K562 (cell line): ENCODE measurements around the gene RPS28. TPM values are rescaled to one million over a fixed set of nuclear protein-coding genes. Genes with fewer than 3 reads are reported as not detected.

Experiments used
- ATAC-seq: fragments of 200-7000 bp; cut with Tn5 transposase; 3 replicates; pipeline ENCODE4 v1.9.1; 2020; ENCODE audit warnings: moderate library complexity
- BruUV-seq: library from RNA; stranded (reverse); fragments of 400-500 nt; replicated peaks from 2 replicates; lab custom pipeline; 2021; lab: Mats Ljungman, UMichigan
- CTCF ChIA-PET: fragments of 300-600 bp; formaldehyde crosslinking; extraction: SDS; loops from one replicate; lab custom pipeline; 2021; ENCODE audit warnings: low intra/inter-chr PET ratio; lab: Yijun Ruan, JAX
- POLR2A ChIA-PET: fragments of 300-600, 350-650 bp; sonication (Branson Sonifier 250); formaldehyde crosslinking; extraction: SDS; loops from one replicate; lab custom pipeline; 2021; ENCODE audit warnings: antibody characterized with exemption, inconsistent platforms; lab: Yijun Ruan, JAX
- DNase-seq, 4 experiments: peaks; one replicate each; pipeline versions ENCODE4 v3.0.0 to v3.0.0-alpha.2; 2011 to 2018; ENCODE audit warnings: low spot score in 3 of 4, mixed read lengths in 3 of 4; ENCODE audit errors: extremely low read depth in 1 of 4
- FAIRE-seq: peaks from 2 replicates; lab custom pipeline; 2011; peaks lifted over from hg19 to GRCh38; lab: Jason Lieb, UNC
- H2AFZ ChIP-seq: 2 replicates; pipeline ENCODE4 v1.6.0; 2011; ENCODE audit warnings: low read depth, low read length, control low read depth, inconsistent platforms
- H3K27ac ChIP-seq: fragments of 200-600 bp; 3 replicates; pipeline ENCODE4 v1.8.0; 2011; ENCODE audit warnings: low read depth, mild to moderate bottlenecking, control low read depth, inconsistent platforms, low read length, moderate library complexity, mixed read lengths; ENCODE audit errors: extremely low read depth
- H3K27me3 ChIP-seq, 2 experiments: fragments of 300-600 bp in 1 of 2; 2 replicates in 1 of 2; 3 replicates in 1 of 2; pipeline versions ENCODE4 v1.6.0 to v1.8.0; 2011; ENCODE audit warnings: inconsistent platforms in 2 of 2, low read length in 2 of 2, mild to moderate bottlenecking in 1 of 2, mixed read lengths in 1 of 2, moderate library complexity in 1 of 2; ENCODE audit not compliant: control insufficient read depth in 2 of 2, insufficient read depth in 2 of 2
- H3K36me3 ChIP-seq: fragments of 300-600 bp; 3 replicates; pipeline ENCODE4 v1.8.0; 2011; ENCODE audit warnings: mild to moderate bottlenecking, low read length, inconsistent platforms; ENCODE audit not compliant: control insufficient read depth, insufficient read depth
- H3K4me1 ChIP-seq, 2 experiments: fragments of 200-600 bp in 1 of 2; replicated peaks in 1 of 2; 2 replicates in 1 of 2; 3 replicates in 1 of 2; pipeline versions ENCODE4 v1.5.1 to v1.8.0; 2011; ENCODE audit warnings: inconsistent platforms in 2 of 2, low read length in 2 of 2, mild to moderate bottlenecking in 1 of 2, mixed read lengths in 1 of 2, moderate library complexity in 1 of 2; ENCODE audit not compliant: control insufficient read depth in 2 of 2, insufficient read depth in 2 of 2
- H3K4me2 ChIP-seq: 2 replicates; pipeline ENCODE4 v1.6.1; 2011; ENCODE audit warnings: low read length, control low read depth, inconsistent platforms, mixed read lengths; ENCODE audit not compliant: insufficient read depth
- H3K4me3 ChIP-seq: fragments of 200-600 bp; sonication (generic), shearing (Covaris generic); 2 replicates; pipeline ENCODE4 v1.5.1; 2016; ENCODE audit warnings: control low read depth, inconsistent platforms
- H3K79me2 ChIP-seq: fragments of 200-600 bp; 3 replicates; pipeline ENCODE4 v1.8.0; 2011; ENCODE audit warnings: low read length, inconsistent platforms; ENCODE audit not compliant: control insufficient read depth, insufficient read depth
- H3K9ac ChIP-seq, 2 experiments: 2 replicates each; pipeline versions ENCODE4 v1.6.0 to v1.6.1; 2011; ENCODE audit warnings: low read depth in 2 of 2, low read length in 2 of 2, control low read depth in 1 of 2, inconsistent platforms in 1 of 2, mild to moderate bottlenecking in 1 of 2, mixed read lengths in 1 of 2; ENCODE audit not compliant: insufficient read depth in 1 of 2
- H3K9me1 ChIP-seq: one replicate; pipeline ENCODE4 v1.6.0; 2011; ENCODE audit warnings: inconsistent platforms, mild to moderate bottlenecking, low read length, moderate library complexity; ENCODE audit not compliant: control insufficient read depth, insufficient read depth
- H3K9me3 ChIP-seq: replicated peaks from 2 replicates; pipeline ENCODE4 v1.5.1; 2011; ENCODE audit warnings: low read depth, low read length, inconsistent platforms; ENCODE audit not compliant: control insufficient read depth, insufficient read depth
- H4K20me1 ChIP-seq: replicated peaks from 2 replicates; pipeline ENCODE4 v1.6.1; 2011; ENCODE audit warnings: low read length, inconsistent platforms, mixed read lengths; ENCODE audit not compliant: control insufficient read depth, insufficient read depth
- CEBPZ ChIP-seq: fragments of 150-350 bp; IDR thresholded peaks from 2 replicates; pipeline ENCODE4 v1.6.1; 2014; ENCODE audit warnings: low read depth, mild to moderate bottlenecking, low read length, borderline replicate concordance
- EHMT2 ChIP-seq: fragments of 450-650 bp; IDR thresholded peaks from 2 replicates; pipeline ENCODE4 v1.6.1; 2018; ENCODE audit warnings: antibody characterized with exemption
- EZH2 ChIP-seq: IDR thresholded peaks from 2 replicates; pipeline ENCODE4 v1.6.1; 2012; ENCODE audit warnings: low read depth, mild to moderate bottlenecking, inconsistent platforms, low read length, borderline replicate concordance
- GATAD2A ChIP-seq: fragments of 450-650 bp; IDR thresholded peaks from 2 replicates; pipeline ENCODE4 v1.6.1; 2017
- POLR3A ChIP-seq: IDR thresholded peaks from 2 replicates; pipeline ENCODE4 v1.6.1; 2011; ENCODE audit warnings: borderline replicate concordance, mild to moderate bottlenecking, moderate library complexity; ENCODE audit not compliant: insufficient read length, insufficient read depth; ENCODE audit errors: extremely low read depth
- SMAD2 ChIP-seq: fragments of 150-350 bp; IDR thresholded peaks from 2 replicates; pipeline ENCODE4 v1.6.1; 2014; ENCODE audit warnings: low read depth, mild to moderate bottlenecking, low read length
- YBX1 ChIP-seq: fragments of 450-650 bp; IDR thresholded peaks from 2 replicates; pipeline ENCODE4 v1.7.1; 2016; ENCODE audit warnings: mild to moderate bottlenecking
- ZFPM2 ChIP-seq: fragments of 250-450 bp; sonication (Bioruptor Pico); IDR thresholded peaks from 2 replicates; pipeline ENCODE4 v1.5.1; 2022; ENCODE audit warnings: mild to moderate bottlenecking
- ZNF212 ChIP-seq: fragments of 450-650 bp; formaldehyde crosslinking; IDR thresholded peaks from 2 replicates; pipeline ENCODE4 v1.4.0; 2020; ENCODE audit warnings: mild to moderate bottlenecking
- ZNF347 ChIP-seq: fragments of 450-650 bp; formaldehyde crosslinking; IDR thresholded peaks from 2 replicates; pipeline ENCODE4 v1.4.0; 2020; ENCODE audit warnings: low read depth, mild to moderate bottlenecking, moderate library complexity
- ZNF512 ChIP-seq: IDR thresholded peaks from 2 replicates; pipeline ENCODE4 v1.6.1; 2016; ENCODE audit warnings: missing genetic modification characterization, missing compliant biosample characterization
- ZNF584 ChIP-seq: fragments of 200-800 bp; sonication (Bioruptor generic); IDR thresholded peaks from 2 replicates; pipeline ENCODE4 v1.6.1; 2016; ENCODE audit warnings: low read depth, mild to moderate bottlenecking, missing genetic modification characterization, missing compliant biosample characterization
- WGBS: fragments of 100-300 bp; shearing (Covaris generic); methylation state at CpG from one replicate; pipeline ENCODE4 v1.1.6; 2016; ENCODE audit warnings: low coverage, mixed read lengths; ENCODE audit not compliant: insufficient coverage; ENCODE audit errors: missing lambda C conversion rate; 5-methylcytosine and 5-hydroxymethylcytosine counted together
- in situ Hi-C: fragments of 300-500 bp; cut with MboI; formaldehyde crosslinking; loops from 4 replicates; pipeline ENCODE4 v1.15.0; 2018; ENCODE audit warnings: inconsistent platforms, mixed read lengths
- intact Hi-C: fragments of 100-400 bp; cut with micrococcal nuclease; formaldehyde crosslinking; loops from 2 replicates; pipeline ENCODE4 v1.14.2; 2022
- polyA plus RNA-seq, 8 experiments: library from polyadenylated mRNA; depleted of rRNA in 4 of 8; stranded (reverse) in 5 of 8; unstranded in 3 of 8; fragments of >200 nt; fragmentation: Nextera tagmentation in 2 of 8; fragmentation: Illumina TruSeq in 1 of 8; extraction: Ambion mirVana in 2 of 8; extraction: Trizol in 1 of 8; gene quantifications; 2 replicates each; pipeline versions ENCODE4 v1.2.1 to v1.2.3, GENCODE V29; 2011 to 2014; ENCODE audit warnings: inconsistent platforms in 1 of 8, missing spikeins in 1 of 8
- total RNA-seq, 7 experiments: library from RNA; depleted of rRNA in 6 of 7; stranded (reverse); fragments of >200 nt in 6 of 7; fragmentation: Illumina TruSeq in 2 of 7; extraction: Trizol in 2 of 7; gene quantifications; 2 replicates each; pipeline versions ENCODE4 v1.2.1 to v1.2.3, GENCODE V29; 2011 to 2021; ENCODE audit warnings: low replicate concordance in 1 of 7

The RPS28 gene
- total and polyA plus RNA-seq, 9 of the 15 experiments (the other 6 are each of a cell fraction or from before 2014, with no cell fraction given), result 165 to 2,827 (median 1,303) TPM

- intact Hi-C loops, result loop anchor here (5.0 kb wide), 2 partner anchors 155 to 225 kb away; partner anchors contain the start of gene MYO1F
- Histone ChIP-seq H3K4me1 (peaks cover 9 to 18% of the 10 kb centered on the region in 2 experiments; a peak in 4 of 5 replicates), H2AFZ (no peak overlapping the region), H3K9me1 (no peaks in the 10 kb centered on the region), H3K27me3 (peaks cover 2 to 11% of the 10 kb centered on the region in 2 experiments; a peak in 4 of 5 replicates), H3K27ac (no peak overlapping the region), H3K9me3 (no peaks in the 10 kb centered on the region), H3K4me3 (no peak overlapping the region), H3K79me2 (no peaks in the 10 kb centered on the region), H3K36me3 (no peaks in the 10 kb centered on the region), H3K4me2 (no peak overlapping the region), H3K9ac (peak overlapping the region in 1 of 2 experiments; percentile 73; a peak in 1 of 4 replicates), H4K20me1 (no peaks in the 10 kb centered on the region)
- in situ Hi-C loops, result no loop called here
- BruUV-seq, result no TSS peak
- DNase-seq (no peak), FAIRE-seq (no peak), ATAC-seq (no peak)
- ChIA-PET CTCF (interaction anchor here (0.6 to 2.2 kb wide), 4 partner anchors 10 to 233 kb away, joined by 3 to 8 read pairs (median 3); no protein-coding TSS in a partner anchor), POLR2A (interaction anchor here (0.6 to 1.2 kb wide), 5 partner anchors 31 to 1822 kb away, joined by 3 to 6 read pairs (median 3); partner anchors contain the start of genes NDUFA7, RAB11B, RPS28 and TNFSF9)
- WGBS, result 8% methylated on average over 6 of the region's 10 CpGs
- no peak for TF ChIP-seq ZNF584
- peak; percentile 29; the same call in 1 of the 2 replicates for TF ChIP-seq EHMT2
- no peak for TF ChIP-seq EZH2
- TF ChIP-seq ZNF212, result no peak
- no peak for TF ChIP-seq SMAD2
- no peak for TF ChIP-seq CEBPZ
- no peak for TF ChIP-seq ZFPM2 (CRISPR knock-in tag)
- TF ChIP-seq YBX1, result 0 out of 2 replicates have a peak, but pooled peaks have one; percentile 41
- TF ChIP-seq POLR3A, result no peak
- TF ChIP-seq ZNF347, result no peak
- 0 out of 2 replicates have a peak, but pooled peaks have one; percentile 19 for TF ChIP-seq GATAD2A
- TF ChIP-seq ZNF512, result peak; percentile 100
These were observed 31.0 kb downstream of the RPS28 start for GRCh38 chr19:8352134-8352827.
